HG02852 (cell line): ENCODE data around the gene KCNMA1.
A peak's percentile ranks its signal among the peaks of the same experiment; 100 is the strongest.
"Not testable (repeated sequence)": the region's sequence is repeated elsewhere in the genome, so short reads cannot be mapped to it uniquely, and the experiment has no call there.

Source experiments
- ATAC-seq: cut with Tn5 transposase; IDR thresholded peaks from one replicate; pipeline ENCODE4 v1.9.1; 2021; ENCODE audit warnings: mild to moderate bottlenecking, moderate library complexity; ENCODE audit not compliant: unreplicated experiment

Gene KCNMA1

DNA sequence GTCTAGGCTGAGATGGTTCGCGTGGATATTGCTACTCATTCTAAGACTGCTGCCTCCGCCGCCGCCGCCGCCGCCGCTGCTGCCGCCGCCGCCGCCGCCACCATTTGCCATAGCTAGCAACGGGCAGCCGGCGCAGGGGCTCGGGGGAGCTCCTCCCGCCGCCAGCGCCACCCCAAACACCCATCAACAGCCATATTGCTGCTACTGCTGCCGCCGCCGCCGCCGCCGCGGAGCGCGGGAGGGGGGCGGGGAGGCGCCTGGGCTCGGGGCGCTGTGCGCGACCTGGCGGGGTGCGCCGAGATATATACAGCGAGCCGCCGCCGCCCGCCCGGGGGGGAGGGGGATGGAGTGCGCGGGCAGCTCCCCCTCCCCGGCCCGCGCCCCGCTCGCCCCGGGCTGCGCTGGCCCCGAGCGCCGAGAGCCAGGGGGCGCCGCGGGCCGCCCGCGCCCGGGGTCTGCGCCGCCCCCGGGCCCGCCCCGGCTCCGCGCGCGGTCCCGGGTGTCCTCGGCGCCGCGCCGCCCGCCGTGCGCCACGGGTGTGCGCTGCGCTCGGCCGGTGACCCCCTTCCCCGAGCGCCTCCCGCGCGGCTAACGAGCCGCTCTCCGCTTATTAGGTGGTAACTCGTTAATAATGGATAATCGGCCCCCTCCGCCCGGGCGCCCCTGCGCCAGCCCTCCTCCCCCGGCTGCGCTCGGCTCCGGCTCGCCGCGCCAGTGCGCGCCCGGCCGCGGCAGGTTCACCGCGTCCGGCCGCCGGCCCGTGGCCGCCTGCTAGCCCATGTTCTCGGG, at the start of gene KCNMA1:
Gene KCNMA1 (minus strand): TSS at position 277 of the 789 bp plus-strand sequence.
- no peak for ATAC-seq

GRCh38 chr10:77686650-77687417, 49.2 kb upstream of the KCNMA1 start:
- ATAC-seq: no peak

DNA sequence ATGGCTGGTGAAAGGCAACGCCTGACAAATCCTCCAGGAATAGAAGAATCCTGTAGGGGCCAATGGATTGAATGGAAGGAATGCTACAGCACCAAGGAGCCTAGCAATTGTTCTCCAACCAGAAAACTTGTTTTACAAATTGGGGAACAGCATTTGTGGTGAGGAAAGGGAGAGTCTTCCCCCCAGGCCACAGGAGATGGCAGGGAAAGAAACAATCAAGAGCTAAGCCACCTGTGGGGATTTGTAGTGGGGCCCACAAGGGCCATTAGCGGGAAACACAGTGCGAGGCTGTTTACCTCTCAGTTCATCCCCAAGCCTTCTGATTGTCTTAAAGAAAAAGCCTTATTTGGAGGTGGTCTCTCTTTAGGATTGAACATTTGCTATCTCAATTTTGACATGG, 48.5 kb upstream of the KCNMA1 start:
- ATAC-seq: no peak

- ATAC-seq: no peak
Observed at GRCh38 chr10:77685432-77685831, 47.8 kb upstream of the KCNMA1 start.

GRCh38 chr10:77683088-77683432, 45.5 kb upstream of the KCNMA1 start:
- not testable (repeated sequence) for ATAC-seq

DNA sequence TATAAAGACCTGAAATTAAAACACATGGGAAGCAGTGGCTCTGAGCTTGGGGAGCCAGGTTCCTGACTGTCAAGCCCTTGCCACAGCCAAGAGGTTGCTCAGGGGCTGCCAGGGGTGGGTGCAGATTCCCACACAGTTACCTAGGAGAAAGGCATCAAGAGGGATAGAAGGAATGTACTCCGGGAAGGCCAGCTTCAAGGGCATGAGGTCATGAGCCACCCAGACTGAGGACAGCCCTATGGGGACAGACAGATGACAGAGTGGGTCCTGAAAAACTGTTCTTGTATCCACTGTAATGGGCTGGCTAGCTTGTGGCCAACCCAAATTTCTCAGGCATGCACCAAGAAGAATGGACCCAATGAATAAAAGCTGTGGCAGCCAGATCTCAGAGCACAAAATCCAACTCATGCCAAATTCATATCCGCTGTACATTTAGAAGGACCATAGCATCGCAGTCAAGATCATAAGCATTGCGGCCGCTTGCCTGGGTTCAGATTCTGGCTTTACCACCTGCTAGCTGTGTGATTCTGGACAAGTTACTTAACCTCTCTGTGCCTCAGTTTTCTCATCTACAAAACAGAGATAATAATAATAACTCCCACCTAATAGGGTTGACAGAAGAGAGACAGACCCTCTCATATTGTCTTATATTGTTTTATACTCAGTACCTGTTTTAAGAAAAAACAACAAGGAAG, 44.9 kb upstream of the KCNMA1 start:
- ATAC-seq: no peak

- no peak for ATAC-seq
Observed at GRCh38 chr10:77681839-77682238, 44.2 kb upstream of the KCNMA1 start.

GRCh38 chr10:77680811-77681210, 43.2 kb upstream of the KCNMA1 start:
- ATAC-seq: no peak

- no peak for ATAC-seq
Observed at GRCh38 chr10:77680065-77680464, 42.5 kb upstream of the KCNMA1 start.

GRCh38 chr10:77679217-77679616, 41.6 kb upstream of the KCNMA1 start:
- no peak for ATAC-seq

DNA sequence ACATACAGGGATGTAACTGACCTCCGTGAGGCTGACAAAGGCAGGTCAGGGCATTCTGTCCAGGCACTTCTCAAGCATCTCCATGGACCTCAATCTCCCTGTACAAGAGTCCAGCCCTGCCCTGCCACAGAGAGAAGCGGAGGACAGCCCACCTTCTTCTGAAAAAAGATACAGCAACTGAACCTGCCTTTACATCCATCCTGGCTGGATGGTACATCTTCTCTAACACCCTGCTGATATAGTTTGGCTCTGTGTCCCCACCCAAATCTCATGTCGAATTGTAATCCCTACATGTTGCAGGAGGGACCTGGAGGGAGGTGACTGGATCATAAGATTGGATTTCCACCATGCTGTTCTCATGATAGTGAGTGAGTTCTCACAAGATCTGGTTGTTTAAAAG, 40.5 kb upstream of the KCNMA1 start:
- no peak for ATAC-seq

DNA sequence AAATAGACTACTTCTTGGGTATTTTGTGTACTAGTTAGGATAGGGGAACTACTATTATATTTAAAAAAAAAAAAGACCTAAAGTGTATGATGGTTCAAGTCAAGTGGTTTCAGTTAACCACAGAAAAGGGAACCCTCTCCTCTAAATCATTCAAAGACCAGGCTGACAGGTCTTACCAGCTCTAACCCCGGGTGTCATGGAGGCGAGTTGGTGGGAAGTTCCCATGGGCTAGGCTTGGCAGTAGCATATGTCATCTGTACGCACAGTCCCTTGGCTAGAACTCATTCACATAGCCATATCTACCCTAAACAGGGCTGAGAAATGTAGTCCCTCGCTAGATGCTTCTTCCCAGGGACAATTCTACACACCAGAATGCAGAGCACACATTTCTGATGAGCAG, 37.7 kb upstream of the KCNMA1 start:
- ATAC-seq: no peak

GRCh38 chr10:77673515-77674140, 36.0 kb upstream of the KCNMA1 start:
- no peak for ATAC-seq

- ATAC-seq: no peak
Observed at GRCh38 chr10:77673101-77673500, 35.5 kb upstream of the KCNMA1 start.

DNA sequence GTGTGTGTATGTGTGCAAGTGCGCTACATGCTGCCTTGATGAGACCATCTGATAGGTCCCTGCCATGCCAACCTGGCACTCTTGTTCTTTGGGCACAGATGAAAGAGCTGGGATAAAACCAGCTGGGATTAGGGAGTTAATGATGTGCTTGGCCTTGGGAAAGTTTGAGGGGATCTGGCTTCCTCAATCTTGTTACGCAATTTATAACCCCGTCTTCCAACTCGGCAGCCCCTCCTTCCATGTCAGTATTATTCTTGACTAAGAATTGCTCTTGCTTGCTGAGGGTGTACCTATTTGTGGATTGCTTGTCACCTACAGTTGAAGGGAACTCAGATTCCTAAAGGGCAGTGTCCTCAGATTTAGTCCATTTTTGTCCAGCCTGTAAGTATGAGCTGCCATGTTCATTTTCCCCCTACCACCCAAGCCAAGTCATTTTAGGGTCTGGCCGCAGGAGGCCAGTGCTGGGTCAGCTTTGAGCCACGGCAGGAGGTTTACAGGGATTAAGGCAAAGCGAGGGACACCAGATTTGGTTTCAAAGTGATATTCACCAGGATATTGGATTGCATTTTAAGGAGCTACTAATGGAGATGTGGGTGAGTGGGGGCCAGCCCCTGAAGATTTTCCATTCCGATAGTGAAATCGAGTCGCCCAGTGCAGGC, 34.1 kb upstream of the KCNMA1 start:
- ATAC-seq: no peak

DNA sequence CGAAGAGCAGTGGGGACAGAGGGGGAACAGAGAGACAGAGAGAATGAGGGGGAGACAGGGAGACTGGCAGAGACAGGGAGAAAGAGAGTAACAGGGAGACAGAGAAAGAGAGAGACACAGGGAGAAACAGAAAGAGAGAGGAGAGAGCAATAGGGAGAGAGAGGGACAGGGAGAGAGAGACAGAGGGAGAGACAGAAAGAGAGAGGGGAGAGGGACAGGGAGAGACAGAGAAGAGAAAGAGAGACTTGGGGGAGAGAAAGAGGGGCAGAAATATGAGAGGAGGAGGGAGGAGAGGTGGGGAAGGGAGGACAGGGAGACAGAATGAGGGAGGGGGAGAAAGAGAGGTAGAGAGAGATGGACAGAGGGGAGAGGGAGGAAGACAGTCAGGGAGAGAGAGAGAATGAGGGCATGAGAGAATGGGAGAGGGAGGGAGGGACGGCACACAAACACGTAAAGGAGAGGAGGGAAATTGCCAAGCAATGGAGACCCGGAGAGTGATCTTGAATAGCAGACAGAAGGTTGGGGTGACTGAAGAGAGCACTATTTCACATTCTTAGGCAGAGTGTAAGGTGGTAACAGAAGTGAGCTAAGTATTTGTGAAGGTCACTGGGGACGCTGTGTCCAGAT, 33.3 kb upstream of the KCNMA1 start:
- ATAC-seq: no peak

- ATAC-seq: no peak
Observed at GRCh38 chr10:77669892-77670291, 32.3 kb upstream of the KCNMA1 start.

- peak; percentile 56 for ATAC-seq
Observed at GRCh38 chr10:77667426-77668324, 30.1 kb upstream of the KCNMA1 start.

DNA sequence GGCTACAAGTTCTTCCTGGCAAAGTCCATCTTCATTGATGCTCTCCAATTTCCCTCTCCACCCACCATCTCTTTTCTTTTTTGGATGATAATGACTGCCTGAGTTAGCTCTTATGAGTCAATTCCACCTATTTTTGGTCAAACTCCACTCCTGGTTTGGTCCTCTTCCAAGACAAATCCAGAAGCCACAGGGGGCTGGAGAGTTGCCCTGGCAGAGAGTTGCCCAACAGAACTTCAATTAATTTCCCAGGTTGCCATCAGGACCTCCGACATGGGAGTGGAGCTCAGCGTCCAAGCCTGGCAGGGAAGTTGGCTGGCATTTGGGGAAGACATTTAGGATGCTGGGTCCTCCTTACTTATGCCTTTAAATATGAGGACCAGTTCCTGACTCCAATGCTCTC, 29.2 kb upstream of the KCNMA1 start:
- ATAC-seq: no peak
